ENCODE results near the gene HOMER3. TPM values are rescaled to one million over a fixed set of nuclear protein-coding genes. Genes with fewer than 3 reads are reported as not detected.

Gene HOMER3
- total RNA-seq, 1 donor from 2014 or later: 69.4 TPM

DNA sequence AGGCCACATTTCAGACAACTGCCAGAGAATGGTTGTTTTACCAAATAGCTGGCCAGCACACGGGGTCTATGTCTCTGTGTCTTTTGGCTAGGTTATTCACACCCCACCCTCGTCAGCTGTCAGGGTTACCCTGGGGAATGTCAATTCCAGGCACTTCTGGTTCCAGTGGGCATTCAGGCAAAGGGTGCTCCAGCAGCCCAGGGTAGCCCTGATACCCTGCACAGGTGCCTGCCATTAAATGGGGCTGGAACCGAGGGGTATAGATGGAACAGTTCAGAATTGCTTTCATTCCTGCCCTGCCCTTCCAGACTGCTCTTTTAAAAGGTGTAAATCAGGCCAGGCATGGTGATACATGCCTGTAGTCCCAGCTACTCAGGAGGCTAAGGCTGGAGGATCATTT lies 43.2 kb upstream of the HOMER3 start:
- Mint-ChIP-seq H3K36me3 (ENCODE audit: insufficient read depth) (no peaks in the 10 kb centered on the region), H3K4me1 (ENCODE audit: low read depth) (no peaks in the 10 kb centered on the region), H3K27me3 (peaks cover 18% of the 10 kb centered on the region), H3K4me3 (ENCODE audit: low read depth) (no peak overlapping the region), H3K9me3 (ENCODE audit: low read depth) (no peaks in the 10 kb centered on the region), H3K27ac (no peak overlapping the region)
- DNase-seq (ENCODE audit: low spot score, unreplicated experiment): no peak
- no peak for TF ChIP-seq CTCF (IDR thresholded peaks at IDR 0.05; ENCODE audit: unreplicated experiment)

GRCh38 chr19:18982669-18983068 lies 41.7 kb upstream of the HOMER3 start:
- no peak for TF ChIP-seq CTCF (IDR thresholded peaks at IDR 0.05; ENCODE audit: unreplicated experiment)
- no peak overlapping the region for H3K4me3 Mint-ChIP-seq (ENCODE audit: low read depth)
- DNase-seq (ENCODE audit: low spot score, unreplicated experiment): no peak
- no peaks in the 10 kb centered on the region for H3K9me3 Mint-ChIP-seq (ENCODE audit: low read depth)
- H3K4me1 Mint-ChIP-seq (ENCODE audit: low read depth): no peaks in the 10 kb centered on the region
- no peaks in the 10 kb centered on the region for H3K36me3 Mint-ChIP-seq (ENCODE audit: insufficient read depth)
- peaks cover 18% of the 10 kb centered on the region for H3K27me3 Mint-ChIP-seq
- H3K27ac Mint-ChIP-seq: no peak overlapping the region

GRCh38 chr19:18980432-18981020 lies 39.5 kb upstream of the HOMER3 start:
- H3K9me3 Mint-ChIP-seq (ENCODE audit: low read depth): no peaks in the 10 kb centered on the region
- H3K27me3 Mint-ChIP-seq: peaks cover 11% of the 10 kb centered on the region
- H3K36me3 Mint-ChIP-seq (ENCODE audit: insufficient read depth): no peaks in the 10 kb centered on the region
- no peak overlapping the region for H3K27ac Mint-ChIP-seq
- TF ChIP-seq CTCF (IDR thresholded peaks at IDR 0.05; ENCODE audit: unreplicated experiment): no peak
- DNase-seq (ENCODE audit: low spot score, unreplicated experiment): no peak
- no peaks in the 10 kb centered on the region for H3K4me1 Mint-ChIP-seq (ENCODE audit: low read depth)
- no peak overlapping the region for H3K4me3 Mint-ChIP-seq (ENCODE audit: low read depth)

- H3K4me3 Mint-ChIP-seq (ENCODE audit: low read depth): no peak overlapping the region
- H3K27ac Mint-ChIP-seq: no peak overlapping the region
- H3K27me3 Mint-ChIP-seq: peaks cover 6% of the 10 kb centered on the region
- DNase-seq (ENCODE audit: low spot score, unreplicated experiment): no peak
- no peaks in the 10 kb centered on the region for H3K4me1 Mint-ChIP-seq (ENCODE audit: low read depth)
- no peak for TF ChIP-seq CTCF (IDR thresholded peaks at IDR 0.05; ENCODE audit: unreplicated experiment)
- no peaks in the 10 kb centered on the region for H3K36me3 Mint-ChIP-seq (ENCODE audit: insufficient read depth)
- no peaks in the 10 kb centered on the region for H3K9me3 Mint-ChIP-seq (ENCODE audit: low read depth)
These were observed 37.6 kb upstream of the HOMER3 start for GRCh38 chr19:18978616-18979015.

DNA sequence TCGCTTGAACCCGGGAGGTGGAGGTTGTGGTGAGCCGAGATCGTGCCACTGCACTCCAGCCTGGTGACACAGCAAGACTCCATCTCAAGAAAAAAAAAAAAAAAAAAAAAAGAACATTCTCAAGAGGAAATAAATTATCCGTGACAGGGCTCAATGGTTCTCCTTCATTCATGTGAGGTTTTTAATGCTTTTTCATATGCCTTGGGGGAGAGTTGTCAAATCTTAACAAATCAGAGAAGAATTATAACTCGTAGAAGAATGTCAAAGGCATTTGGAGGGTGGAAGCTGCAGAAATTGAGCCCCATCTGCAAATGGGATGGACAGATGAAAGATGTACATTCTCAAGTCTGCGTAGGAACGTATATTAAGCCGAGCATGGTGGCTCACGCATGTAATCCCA lies 34.9 kb upstream of the HOMER3 start:
- H3K9me3 Mint-ChIP-seq (ENCODE audit: low read depth): no peaks in the 10 kb centered on the region
- no peaks in the 10 kb centered on the region for H3K36me3 Mint-ChIP-seq (ENCODE audit: insufficient read depth)
- H3K27ac Mint-ChIP-seq: no peak overlapping the region

More for the DNA sequence above, 34.9 kb upstream of the HOMER3 start:
- peaks cover 3% of the 10 kb centered on the region for H3K4me1 Mint-ChIP-seq (ENCODE audit: low read depth)
- H3K4me3 Mint-ChIP-seq (ENCODE audit: low read depth): no peak overlapping the region
- H3K27me3 Mint-ChIP-seq: no peaks in the 10 kb centered on the region
- DNase-seq (ENCODE audit: low spot score, unreplicated experiment): no peak
- TF ChIP-seq CTCF (IDR thresholded peaks at IDR 0.05; ENCODE audit: unreplicated experiment): no peak

Measured in progenitor cell of endocrine pancreas (in vitro differentiated cells).